ENCODE measurements around the gene TTLL9.

The TTLL9 gene

GRCh38 chr20:31837896-31838397 is 32.5 kb upstream of the TTLL9 start:
- no peak for DNase-seq

- DNase-seq: no peak
Measured at GRCh38 chr20:31838646-31839292, 31.7 kb upstream of the TTLL9 start.

GRCh38 chr20:31839782-31840487 is 30.5 kb upstream of the TTLL9 start:
- no peak for DNase-seq

- no peak for DNase-seq
Measured at GRCh38 chr20:31840906-31841816, 29.3 kb upstream of the TTLL9 start.

- no peak for DNase-seq
Measured at GRCh38 chr20:31841928-31842327, 28.5 kb upstream of the TTLL9 start.

- DNase-seq: no peak
Measured at GRCh38 chr20:31842471-31843157, 27.8 kb upstream of the TTLL9 start.

- no peak for DNase-seq
Measured at GRCh38 chr20:31843288-31843687, 27.1 kb upstream of the TTLL9 start.

- no peak for DNase-seq
Measured at GRCh38 chr20:31843881-31844280, 26.6 kb upstream of the TTLL9 start.

- DNase-seq: no peak
Measured at GRCh38 chr20:31844737-31845299, 25.6 kb upstream of the TTLL9 start.

- DNase-seq: no peak
Measured at GRCh38 chr20:31845300-31845863, 25.1 kb upstream of the TTLL9 start, which contains the start of gene FOXS1. TSS of gene FOXS1 (minus strand) at chr20:31845604. CDS start at chr20:31845542, 62 bp downstream.

- DNase-seq: no peak
Measured at GRCh38 chr20:31846793-31847138, 23.7 kb upstream of the TTLL9 start.

- no peak for DNase-seq
Measured at GRCh38 chr20:31848088-31848999, 22.1 kb upstream of the TTLL9 start.

GRCh38 chr20:31849306-31849930 is 21.0 kb upstream of the TTLL9 start:
- no peak for DNase-seq

- DNase-seq: no peak
Measured at GRCh38 chr20:31851240-31851955, 19.0 kb upstream of the TTLL9 start.

GRCh38 chr20:31853481-31853880 is 17.0 kb upstream of the TTLL9 start:
- DNase-seq: no peak

- DNase-seq: no peak
Measured at GRCh38 chr20:31856516-31856915, 13.9 kb upstream of the TTLL9 start.

GRCh38 chr20:31857861-31858759 is 12.3 kb upstream of the TTLL9 start:
- no peak for DNase-seq

GRCh38 chr20:31858760-31859083 is 11.7 kb upstream of the TTLL9 start:
- DNase-seq: no peak
